ENCODE data around the gene SORT1. TPM values are rescaled to one million over a fixed set of nuclear protein-coding genes. Genes with fewer than 3 reads are reported as not detected.

Gene SORT1
- polyA plus RNA-seq, 1 donor from 2014 or later: 33.3 TPM

GRCh38 chr1:109322974-109323373, 74.7 kb downstream of the SORT1 start:
- peaks cover 8% of the 10 kb centered on the region for H3K36me3 ChIP-seq (ENCODE audit: insufficient read depth, low read length)
- H3K27ac ChIP-seq (ENCODE audit: low read length): no peak overlapping the region
- no peaks in the 10 kb centered on the region for H3K9me2 ChIP-seq (ENCODE audit: insufficient read depth, low read length)
- TF ChIP-seq EZH2 (IDR thresholded peaks at IDR 0.05; ENCODE audit: borderline replicate concordance, insufficient read depth, low read length, poor library complexity, severe bottlenecking): no peak
- TF ChIP-seq SMC3 (conservative IDR thresholded peaks at IDR 0.05; ENCODE audit: poor library complexity): no peak
- TF ChIP-seq CTCF (IDR thresholded peaks at IDR 0.05; ENCODE audit: poor library complexity, severe bottlenecking): no peak
- no peak for TF ChIP-seq MXI1 (conservative IDR thresholded peaks at IDR 0.05; ENCODE audit: poor library complexity, severe bottlenecking)
- no peaks in the 10 kb centered on the region for H3K27me3 ChIP-seq (ENCODE audit: insufficient read depth, low read depth, low read length)
- no peak overlapping the region for H3K9ac ChIP-seq (ENCODE audit: low read length)
- H3F3A ChIP-seq (ENCODE audit: insufficient read depth, low read length, poor library complexity, severe bottlenecking): no peaks in the 10 kb centered on the region
- H3K79me2 ChIP-seq (replicated peaks; ENCODE audit: insufficient read depth, low read length): no peaks in the 10 kb centered on the region
- no peaks in the 10 kb centered on the region for H3K9me3 ChIP-seq (ENCODE audit: low read length)
- no peak overlapping the region for H2AFZ ChIP-seq (ENCODE audit: low read depth, low read length)
- no peak overlapping the region for H3K4me2 ChIP-seq (ENCODE audit: low read length)
- H3K4me3 ChIP-seq (ENCODE audit: low read length): no peak overlapping the region
- H4K20me1 ChIP-seq (ENCODE audit: insufficient read depth): no peaks in the 10 kb centered on the region

- no peaks in the 10 kb centered on the region for H4K20me1 ChIP-seq (ENCODE audit: insufficient read depth)
- H3K9me2 ChIP-seq (ENCODE audit: insufficient read depth, low read length): no peaks in the 10 kb centered on the region
- no peak overlapping the region for H3K4me3 ChIP-seq (ENCODE audit: low read length)
- TF ChIP-seq CTCF (IDR thresholded peaks at IDR 0.05; ENCODE audit: poor library complexity, severe bottlenecking): no peak
- no peak for TF ChIP-seq TAF1 (IDR thresholded peaks at IDR 0.05; ENCODE audit: low read depth)
- no peaks in the 10 kb centered on the region for H3K27me3 ChIP-seq (ENCODE audit: insufficient read depth, low read depth, low read length)
- no peak overlapping the region for H3K4me2 ChIP-seq (ENCODE audit: low read length)
- H2AFZ ChIP-seq (ENCODE audit: low read depth, low read length): no peak overlapping the region
- no peak overlapping the region for H3K9ac ChIP-seq (ENCODE audit: low read length)
- no peaks in the 10 kb centered on the region for H3F3A ChIP-seq (ENCODE audit: insufficient read depth, low read length, poor library complexity, severe bottlenecking)
- H3K36me3 ChIP-seq (ENCODE audit: insufficient read depth, low read length): peaks cover 10% of the 10 kb centered on the region
- H3K27ac ChIP-seq (ENCODE audit: low read length): no peak overlapping the region
- no peaks in the 10 kb centered on the region for H3K79me2 ChIP-seq (replicated peaks; ENCODE audit: insufficient read depth, low read length)
- H3K9me3 ChIP-seq (ENCODE audit: low read length): no peaks in the 10 kb centered on the region
Measured at GRCh38 chr1:109319114-109319513, 78.6 kb downstream of the SORT1 start.

GRCh38 chr1:109316506-109316905, 81.2 kb downstream of the SORT1 start:
- no peaks in the 10 kb centered on the region for H3F3A ChIP-seq (ENCODE audit: insufficient read depth, low read length, poor library complexity, severe bottlenecking)
- H3K27ac ChIP-seq (ENCODE audit: low read length): no peak overlapping the region
- H3K36me3 ChIP-seq (ENCODE audit: insufficient read depth, low read length): peaks cover 10% of the 10 kb centered on the region
- H4K20me1 ChIP-seq (ENCODE audit: insufficient read depth): no peaks in the 10 kb centered on the region
- no peaks in the 10 kb centered on the region for H3K79me2 ChIP-seq (replicated peaks; ENCODE audit: insufficient read depth, low read length)
- H2AFZ ChIP-seq (ENCODE audit: low read depth, low read length): no peak overlapping the region
- H3K9me3 ChIP-seq (ENCODE audit: low read length): no peaks in the 10 kb centered on the region
- TF ChIP-seq POLR2AphosphoS5 (IDR thresholded peaks at IDR 0.05) (no peak), REST (IDR thresholded peaks at IDR 0.05; ENCODE audit: borderline replicate concordance) (no peak), MXI1 (conservative IDR thresholded peaks at IDR 0.05; ENCODE audit: poor library complexity, severe bottlenecking) (no peak), CTCF (IDR thresholded peaks at IDR 0.05; ENCODE audit: poor library complexity, severe bottlenecking) (no peak), SMC3 (conservative IDR thresholded peaks at IDR 0.05; ENCODE audit: poor library complexity) (no peak), RAD21 (conservative IDR thresholded peaks at IDR 0.05) (no peak), TAF1 (IDR thresholded peaks at IDR 0.05; ENCODE audit: low read depth) (no peak), EZH2 (IDR thresholded peaks at IDR 0.05; ENCODE audit: borderline replicate concordance, insufficient read depth, low read length, poor library complexity, severe bottlenecking) (no peak), EP300 (conservative IDR thresholded peaks at IDR 0.05; ENCODE audit: poor library complexity, severe bottlenecking) (no peak)
- H3K27me3 ChIP-seq (ENCODE audit: insufficient read depth, low read depth, low read length): no peaks in the 10 kb centered on the region
- H3K4me3 ChIP-seq (ENCODE audit: low read length): no peak overlapping the region
- H3K9me2 ChIP-seq (ENCODE audit: insufficient read depth, low read length): no peaks in the 10 kb centered on the region
- H3K4me2 ChIP-seq (ENCODE audit: low read length): no peak overlapping the region
- H3K9ac ChIP-seq (ENCODE audit: low read length): no peak overlapping the region
